Naive B cell (primary cell): ENCODE measurements around the gene PRDM1. TPM values are rescaled to one million over a fixed set of nuclear protein-coding genes. Genes with fewer than 3 reads are reported as not detected.
A peak's percentile ranks its signal among the peaks of the same experiment; 100 is the strongest.

Source experiments
- ATAC-seq, 2 donors: fragments of 150-1000 bp; cut with Tn5 transposase; 2 replicates each; pipeline ENCODE4 v1.10.0; 2021; ENCODE audit warnings: low read depth in 2 of 2, mild to moderate bottlenecking in 2 of 2, moderate library complexity in 2 of 2
- DNase-seq: peaks from one replicate; pipeline ENCODE4 v3.0.0; 2022
- H3K27ac Mint-ChIP-seq, 6 donors: one replicate each; pipeline ENCODE4 v1.8.0; 2020 to 2022; ENCODE audit warnings: mild to moderate bottlenecking in 6 of 6, mixed read lengths in 6 of 6, moderate library complexity in 5 of 6, inconsistent platforms in 2 of 6
- H3K27me3 Mint-ChIP-seq, 3 donors: one replicate each; pipeline ENCODE4 v1.8.0; 2021 to 2022; ENCODE audit warnings: mixed read lengths in 3 of 3, mild to moderate bottlenecking in 1 of 3
- H3K36me3 Mint-ChIP-seq, 2 donors: one replicate each; pipeline ENCODE4 v1.8.0; 2020 to 2022; ENCODE audit warnings: mixed read lengths in 2 of 2, inconsistent platforms in 1 of 2, mild to moderate bottlenecking in 1 of 2
- H3K4me1 Mint-ChIP-seq, 3 donors: one replicate each; pipeline ENCODE4 v1.8.0; 2020 to 2022; ENCODE audit warnings: mixed read lengths in 3 of 3, inconsistent platforms in 1 of 3, mild to moderate bottlenecking in 1 of 3, moderate library complexity in 1 of 3
- H3K4me3 Mint-ChIP-seq, 8 donors: one replicate each; pipeline ENCODE4 v1.8.0; 2020 to 2022; ENCODE audit warnings: mild to moderate bottlenecking in 8 of 8, mixed read lengths in 8 of 8, moderate library complexity in 8 of 8, inconsistent platforms in 2 of 8
- H3K9me3 Mint-ChIP-seq, 7 donors: one replicate each; pipeline ENCODE4 v1.8.0; 2020 to 2022; ENCODE audit warnings: mixed read lengths in 7 of 7, mild to moderate bottlenecking in 5 of 7, inconsistent platforms in 2 of 7, moderate library complexity in 1 of 7
- polyA plus RNA-seq, 6 donors: library from polyadenylated mRNA; unstranded; fragments of 300-500 nt; fragmentation: Illumina TruSeq; gene quantifications; one replicate each; pipeline ENCODE4 v1.2.3, GENCODE V29; 2021; ENCODE audit warnings: low read depth in 6 of 6

PRDM1 gene
- polyA plus RNA-seq, 6 donors from 2014 or later: 0.62 to 4.2 (median 2.9) TPM; not detected in 1

GRCh38 chr6:106128981-106129781 is 43.0 kb downstream of the PRDM1 start:
- ATAC-seq: no peak
- H3K4me3 Mint-ChIP-seq: no peak overlapping the region
- DNase-seq: no peak
- H3K4me1 Mint-ChIP-seq: peaks cover 6 to 13% (median 7%) of the 10 kb centered on the region in 3 donors
- peak overlapping the region in 1 of 6 donors; percentile 80 for H3K27ac Mint-ChIP-seq
- H3K36me3 Mint-ChIP-seq: no peaks in the 10 kb centered on the region
- peaks cover 0 to 8% (median 2%) of the 10 kb centered on the region in 3 donors for H3K27me3 Mint-ChIP-seq
- H3K9me3 Mint-ChIP-seq: peaks cover 0 to 4% (median 0%) of the 10 kb centered on the region in 7 donors

DNA sequence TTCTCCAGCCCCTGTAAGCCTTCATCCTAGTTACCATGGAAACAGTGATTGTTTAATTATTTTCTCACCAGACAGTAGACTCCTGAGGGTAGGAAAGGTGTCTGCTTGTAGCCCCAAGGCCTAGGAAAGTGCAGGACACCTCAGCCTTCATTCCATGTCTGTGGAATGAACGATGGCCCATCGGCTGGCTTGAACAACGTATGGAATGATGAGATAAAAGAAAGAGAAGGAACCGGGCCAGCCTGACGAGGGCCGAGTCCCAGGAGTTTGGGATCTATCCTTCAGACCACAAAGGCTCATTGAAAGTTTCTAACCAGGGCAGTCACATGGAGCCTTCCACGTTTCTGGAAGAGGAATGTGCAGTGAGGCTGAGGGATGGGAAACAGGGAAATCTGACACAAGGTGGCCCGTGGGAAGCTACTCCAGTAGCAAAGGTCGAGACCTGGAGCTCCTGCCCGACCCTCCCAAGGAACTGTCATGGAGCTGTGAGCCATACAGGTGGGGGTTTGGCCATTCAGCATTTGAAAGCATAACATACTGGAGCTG is 46.1 kb downstream of the PRDM1 start:
- Mint-ChIP-seq H3K36me3 (no peaks in the 10 kb centered on the region), H3K4me3 (peak overlapping the region in 1 of 8 donors; percentile 42)

DNA sequence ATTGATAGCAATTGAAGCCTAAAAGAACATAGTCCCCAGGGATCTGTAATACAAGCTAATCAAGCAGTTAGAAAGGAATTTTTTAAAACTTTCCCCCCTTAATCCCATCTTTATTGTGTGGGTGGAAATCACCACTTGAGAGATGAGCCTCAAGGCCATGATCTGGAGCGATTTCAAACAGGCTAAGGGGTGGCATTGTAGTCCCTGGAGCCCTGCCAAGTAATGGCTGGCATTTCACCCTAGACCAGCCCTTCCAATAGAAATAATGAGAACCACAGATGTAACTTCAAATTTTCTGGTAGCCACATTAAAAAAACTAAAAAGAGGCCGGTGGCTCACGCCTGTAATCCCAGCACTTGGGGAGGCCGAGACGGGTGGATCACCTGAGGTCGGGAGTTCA is 46.9 kb downstream of the PRDM1 start:
- Mint-ChIP-seq H3K9me3 (peaks cover 0 to 4% (median 0%) of the 10 kb centered on the region in 7 donors), H3K36me3 (no peaks in the 10 kb centered on the region), H3K4me3 (no peak overlapping the region), H3K4me1 (peaks cover 0 to 6% (median 0%) of the 10 kb centered on the region in 3 donors), H3K27ac (no peak overlapping the region), H3K27me3 (peaks cover 0 to 8% (median 0%) of the 10 kb centered on the region in 3 donors)
- ATAC-seq (no peak), DNase-seq (no peak)

More for the DNA sequence above, 46.1 kb downstream of the PRDM1 start:
- Mint-ChIP-seq H3K27ac (no peak overlapping the region), H3K4me1 (peaks cover 0 to 3% (median 0%) of the 10 kb centered on the region in 3 donors), H3K27me3 (peaks cover 0 to 8% (median 0%) of the 10 kb centered on the region in 3 donors), H3K9me3 (peaks cover 0 to 4% (median 0%) of the 10 kb centered on the region in 7 donors)
- DNase-seq (no peak), ATAC-seq (no peak)

DNA sequence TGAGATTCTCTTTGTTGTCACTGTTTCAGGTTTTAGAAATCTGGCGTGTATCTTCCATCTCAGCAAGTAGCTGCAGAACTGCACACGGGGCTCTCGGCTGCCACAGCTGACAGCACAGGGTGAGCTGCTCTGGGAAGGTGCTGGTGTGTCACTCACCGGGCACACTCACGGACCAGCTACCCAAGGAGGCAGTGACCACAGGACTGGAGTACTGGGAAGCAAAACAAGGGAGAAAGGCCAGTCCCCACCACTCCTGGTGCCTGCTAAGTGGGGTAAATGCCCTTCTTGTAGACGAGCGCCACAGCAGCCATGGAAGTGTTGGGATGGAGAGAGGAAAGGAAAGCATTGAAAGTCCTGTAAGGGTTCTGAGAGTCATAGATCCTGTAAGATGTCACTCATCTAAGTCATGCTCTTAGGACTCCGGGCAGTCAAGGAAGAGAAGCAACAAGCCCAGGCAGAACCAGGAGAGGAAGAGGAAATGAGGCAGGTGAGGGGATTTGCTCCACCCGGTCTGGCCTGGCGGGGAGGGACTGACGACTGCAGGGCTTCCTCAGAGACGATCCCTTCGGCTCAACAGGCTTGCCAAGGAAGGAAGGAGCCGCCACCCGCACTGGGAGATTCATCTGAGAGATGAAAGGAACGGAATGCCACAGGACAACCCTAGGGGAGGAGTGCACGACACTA is 48.1 kb downstream of the PRDM1 start:
- Mint-ChIP-seq H3K36me3 (no peaks in the 10 kb centered on the region), H3K27me3 (peaks cover 0 to 8% (median 0%) of the 10 kb centered on the region in 3 donors), H3K9me3 (peaks cover 0 to 4% (median 0%) of the 10 kb centered on the region in 7 donors), H3K4me3 (no peak overlapping the region), H3K27ac (peak overlapping the region in 1 of 6 donors; percentile 44), H3K4me1 (peaks cover 0 to 8% (median 0%) of the 10 kb centered on the region in 3 donors)
- no peak for ATAC-seq
- DNase-seq: no peak

DNA sequence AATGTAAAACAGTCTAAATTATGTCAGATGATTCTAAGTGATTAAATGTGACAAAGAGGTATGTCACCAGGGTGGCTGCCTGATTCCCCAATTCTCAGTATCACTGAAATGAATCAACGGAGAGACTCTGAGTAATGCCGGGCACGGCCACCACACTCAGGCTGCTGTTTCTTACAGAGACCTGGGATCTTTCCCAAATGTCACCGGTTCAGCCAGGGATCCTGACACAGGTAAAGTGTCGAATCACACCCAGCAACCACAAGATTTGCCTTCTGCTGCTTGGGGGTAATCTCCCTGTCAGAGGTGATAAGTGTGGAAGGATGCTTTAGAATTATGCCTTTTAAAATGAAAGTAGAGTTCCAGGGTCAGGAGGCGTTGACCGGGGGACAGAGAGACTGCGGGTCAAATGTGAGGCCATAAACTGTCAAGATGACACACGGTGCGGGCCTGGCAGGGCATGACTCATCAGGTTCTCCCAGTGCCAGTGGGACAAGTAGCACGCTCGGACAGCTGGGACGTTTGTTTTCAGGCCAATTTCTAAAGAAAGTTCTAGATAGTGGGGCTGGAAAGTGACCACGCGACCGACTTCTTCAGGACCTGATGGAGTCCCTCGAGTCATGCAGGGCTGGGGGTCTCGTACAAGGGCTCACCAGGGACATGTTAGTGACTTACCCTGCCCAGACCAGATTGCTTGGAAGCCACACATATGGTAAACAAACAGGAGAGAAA is 48.9 kb downstream of the PRDM1 start:
- H3K36me3 Mint-ChIP-seq: no peaks in the 10 kb centered on the region
- H3K9me3 Mint-ChIP-seq: peaks cover 0 to 4% (median 0%) of the 10 kb centered on the region in 7 donors
- peaks cover 0 to 8% (median 4%) of the 10 kb centered on the region in 3 donors for H3K27me3 Mint-ChIP-seq
- peaks cover 0 to 8% (median 0%) of the 10 kb centered on the region in 3 donors for H3K4me1 Mint-ChIP-seq
- H3K27ac Mint-ChIP-seq: no peak overlapping the region
- DNase-seq: no peak
- no peak overlapping the region for H3K4me3 Mint-ChIP-seq
- ATAC-seq: no peak

DNA sequence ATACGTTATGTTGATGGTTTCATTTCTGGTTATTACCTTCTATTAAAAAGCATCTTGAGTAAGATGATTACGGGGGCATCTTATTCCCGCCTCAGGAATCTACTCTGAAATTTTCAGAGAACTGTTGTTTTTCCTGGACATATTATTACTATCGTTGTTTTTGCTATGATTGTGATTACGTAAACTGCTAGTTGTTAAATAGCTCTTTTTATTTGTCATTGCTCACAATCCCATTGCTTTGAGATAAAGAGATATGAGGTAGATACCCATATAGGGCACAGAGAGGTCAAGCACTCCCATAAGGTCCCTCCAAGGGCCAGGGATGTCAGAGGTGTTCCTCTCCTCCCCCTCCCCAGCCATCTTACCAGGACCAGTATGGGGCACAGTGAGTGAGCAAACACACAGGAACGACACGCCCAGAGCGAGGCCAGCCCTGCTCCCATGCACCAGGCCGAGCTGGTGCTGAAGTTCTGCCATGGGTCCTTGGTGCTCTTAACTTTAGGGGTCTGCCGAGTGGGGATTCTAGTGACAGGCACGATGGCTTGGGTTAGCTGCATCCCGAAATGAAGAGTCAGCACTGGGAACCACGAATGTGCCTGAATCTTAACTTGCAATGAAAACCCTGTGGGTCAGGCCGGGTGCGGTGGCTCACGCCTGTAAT is 49.9 kb downstream of the PRDM1 start:
- Mint-ChIP-seq H3K9me3 (peaks cover 0 to 4% (median 0%) of the 10 kb centered on the region in 7 donors), H3K36me3 (no peaks in the 10 kb centered on the region), H3K4me1 (peaks cover 0 to 8% (median 3%) of the 10 kb centered on the region in 3 donors), H3K27ac (no peak overlapping the region), H3K27me3 (peaks cover 0 to 8% (median 5%) of the 10 kb centered on the region in 3 donors), H3K4me3 (no peak overlapping the region)
- ATAC-seq: no peak
- no peak for DNase-seq

- no peaks in the 10 kb centered on the region for H3K36me3 Mint-ChIP-seq
- H3K4me3 Mint-ChIP-seq: no peak overlapping the region
- H3K4me1 Mint-ChIP-seq: peaks cover 5 to 16% (median 11%) of the 10 kb centered on the region in 3 donors
- ATAC-seq (no peak), DNase-seq (no peak)
- H3K9me3 Mint-ChIP-seq: peaks cover 0 to 4% (median 0%) of the 10 kb centered on the region in 7 donors
- no peak overlapping the region for H3K27ac Mint-ChIP-seq
- peaks cover 0 to 8% (median 5%) of the 10 kb centered on the region in 3 donors for H3K27me3 Mint-ChIP-seq
Observed at GRCh38 chr6:106136845-106137244, 50.7 kb downstream of the PRDM1 start.

GRCh38 chr6:106138151-106138550 is 52.0 kb downstream of the PRDM1 start:
- DNase-seq (no peak), ATAC-seq (no peak)
- Mint-ChIP-seq H3K4me3 (no peak overlapping the region), H3K36me3 (no peaks in the 10 kb centered on the region), H3K27ac (no peak overlapping the region), H3K4me1 (peaks cover 12 to 23% (median 23%) of the 10 kb centered on the region in 3 donors), H3K27me3 (peaks cover 0 to 8% (median 5%) of the 10 kb centered on the region in 3 donors), H3K9me3 (no peaks in the 10 kb centered on the region)

DNA sequence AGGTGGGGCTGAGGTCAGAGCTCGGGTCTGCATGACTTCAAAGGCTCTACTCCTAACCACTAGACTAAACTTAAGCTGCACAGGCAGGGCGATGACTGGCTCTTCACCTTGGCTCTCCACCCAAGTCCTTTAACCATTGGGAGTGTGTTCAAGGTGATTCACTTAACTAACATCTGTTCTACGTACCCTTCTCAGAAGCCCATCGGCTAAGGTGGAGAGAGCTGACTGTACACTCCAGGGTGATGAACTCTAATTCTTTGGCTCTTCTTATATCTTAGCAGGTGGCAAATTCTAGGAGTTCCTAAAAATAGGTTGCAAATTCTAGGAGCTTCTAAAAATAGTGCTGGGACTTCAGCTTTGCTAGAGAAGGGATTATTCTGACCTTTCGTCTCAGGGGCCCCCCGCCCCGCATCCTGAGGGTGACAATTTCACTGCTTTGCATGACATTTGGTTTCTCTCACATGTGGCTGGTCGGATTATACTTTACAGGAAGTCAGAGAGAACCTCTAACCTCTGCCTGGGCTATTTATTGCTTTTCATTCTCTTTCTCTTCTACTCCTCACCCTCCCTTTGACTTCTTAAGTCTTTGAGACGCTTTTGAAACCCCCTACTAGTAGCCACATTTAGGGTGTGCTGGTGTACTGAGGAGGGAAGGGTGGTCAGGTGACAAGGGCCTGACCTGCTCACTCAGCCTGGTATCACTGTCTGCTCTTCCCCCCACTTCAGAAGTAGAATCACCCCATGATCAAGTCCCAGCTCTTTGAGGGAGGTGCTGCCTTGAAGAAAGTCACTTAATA is 55.5 kb downstream of the PRDM1 start:
- DNase-seq (no peak), ATAC-seq (peak; percentile 70 to 82)
- Mint-ChIP-seq H3K4me3 (peak overlapping the region in 5 of 8 donors; percentile 10 to 78 (median 35)), H3K36me3 (no peaks in the 10 kb centered on the region), H3K27me3 (peaks cover 0 to 5% (median 0%) of the 10 kb centered on the region in 3 donors), H3K4me1 (peaks cover 12 to 23% (median 19%) of the 10 kb centered on the region in 3 donors), H3K27ac (peak overlapping the region; percentile 38 to 79 (median 56)), H3K9me3 (no peaks in the 10 kb centered on the region)

GRCh38 chr6:106142876-106143431 is 56.8 kb downstream of the PRDM1 start:
- Mint-ChIP-seq H3K4me1 (peaks cover 12 to 23% (median 17%) of the 10 kb centered on the region in 3 donors), H3K27me3 (peaks cover 0 to 5% (median 0%) of the 10 kb centered on the region in 3 donors), H3K36me3 (no peaks in the 10 kb centered on the region), H3K9me3 (no peaks in the 10 kb centered on the region), H3K27ac (no peak overlapping the region), H3K4me3 (peak overlapping the region in 1 of 8 donors; percentile 61)
- DNase-seq (no peak), ATAC-seq (no peak)

DNA sequence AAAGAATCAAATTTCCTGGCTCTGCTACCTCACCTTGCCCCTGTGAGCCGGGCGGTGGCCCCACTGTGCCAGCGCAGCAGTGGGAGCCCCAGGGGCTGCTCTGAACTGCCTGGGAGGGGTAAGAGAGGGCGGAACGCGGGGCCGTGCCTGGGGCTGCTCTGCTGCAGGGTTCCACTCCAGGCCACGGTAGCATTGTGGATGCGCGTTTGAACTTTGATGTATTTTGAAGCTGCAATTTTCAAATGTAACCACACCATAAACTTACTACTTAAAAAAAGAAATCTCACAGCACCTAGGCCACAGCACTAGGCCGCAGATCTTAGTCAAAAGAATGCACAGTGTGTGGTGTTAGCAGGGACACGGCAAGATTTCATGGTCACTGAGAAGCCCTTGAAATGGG is 57.5 kb downstream of the PRDM1 start:
- ATAC-seq (no peak), DNase-seq (no peak)
- Mint-ChIP-seq H3K4me3 (no peak overlapping the region), H3K4me1 (peaks cover 12 to 23% (median 15%) of the 10 kb centered on the region in 3 donors), H3K36me3 (no peaks in the 10 kb centered on the region), H3K27me3 (peaks cover 0 to 5% (median 0%) of the 10 kb centered on the region in 3 donors), H3K27ac (no peak overlapping the region), H3K9me3 (no peaks in the 10 kb centered on the region)
